Cardiac atrium fibroblast (primary cell): Measurements from ENCODE around the gene ZNF415. TPM values are rescaled to one million over a fixed set of nuclear protein-coding genes. Genes with fewer than 3 reads are reported as not detected.

ENCODE experiments used
- total RNA-seq: library from RNA; depleted of rRNA; stranded (reverse); fragments of >200 nt; gene quantifications from 2 replicates; pipeline ENCODE4 v1.2.3, GENCODE V29; 2015

ZNF415 gene
- 1.5 and 4.3 TPM in 2 replicates for total RNA-seq

DNA sequence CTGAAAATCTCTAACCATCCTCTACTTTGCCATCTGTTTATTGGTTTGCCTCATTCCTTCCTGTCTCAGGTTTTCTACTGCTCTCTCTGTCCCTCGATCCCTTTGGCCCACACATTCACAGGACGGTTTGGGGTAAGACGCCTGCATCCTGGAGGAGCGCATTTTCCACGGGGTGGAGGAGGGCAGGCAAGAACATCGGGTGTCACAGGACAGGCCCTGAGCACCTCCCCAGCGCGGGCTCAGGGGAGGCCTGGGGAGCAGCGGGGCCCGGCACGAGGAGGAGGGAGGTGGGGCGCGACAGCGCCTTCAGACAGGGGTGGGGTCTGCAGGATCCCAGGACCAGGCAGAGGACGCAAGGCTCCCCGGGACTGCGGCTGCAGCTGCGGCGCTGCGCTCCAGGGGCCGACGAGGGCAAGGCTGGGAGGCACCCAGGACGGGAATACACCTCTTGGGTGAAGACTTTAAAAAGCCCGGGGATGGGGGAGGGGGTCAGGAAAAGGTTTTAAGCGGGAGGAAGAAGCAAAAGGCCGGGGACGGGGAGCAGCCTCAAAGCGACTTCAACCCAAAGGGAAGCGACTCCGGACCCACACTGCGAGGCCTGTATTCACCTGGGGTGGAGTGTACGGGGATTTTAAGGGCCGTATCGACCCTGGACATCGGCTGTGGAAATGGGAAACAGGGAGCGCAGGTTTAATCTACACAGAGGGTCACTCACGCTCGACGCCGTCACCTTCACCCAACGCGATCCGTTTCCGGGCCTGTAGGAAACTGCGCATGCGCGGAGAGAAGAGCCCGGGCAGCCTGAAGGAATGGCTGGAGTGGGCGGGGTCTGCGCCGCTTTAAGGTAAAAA, at the start of gene ZNF415:
ZNF415 (minus strand) TSS at position 770 of the 851 bp plus-strand sequence. CDS start 10,234 bp downstream, outside the sequence.

GRCh38 chr19:53103234-53104203, 29.2 kb downstream of the ZNF415 start, which contains the start of gene ZNF160:
TSS of gene ZNF160 (minus strand) at chr19:53103422. CDS start at chr19:53086276, 17,146 bp downstream.

Other genes with a start within 250 kb of the ZNF415 start
- 4.0 and 8.9 TPM in 2 replicates for gene ZNF320, start 235.3 kb downstream of the ZNF415 start, total RNA-seq
- gene ZNF888, start 209.5 kb downstream of the ZNF415 start, total RNA-seq = 1.6 and 1.9 TPM in 2 replicates
- 3.8 and 23.7 TPM in 2 replicates for gene ZNF816, start 170.0 kb downstream of the ZNF415 start, total RNA-seq
- gene ERVV-1, start 119.0 kb downstream of the ZNF415 start, total RNA-seq = not detected in 2 replicates
- gene ERVV-2, start 88.2 kb downstream of the ZNF415 start, total RNA-seq = not detected in 2 replicates
- gene ZNF160, start 29.5 kb downstream of the ZNF415 start, total RNA-seq = 21.5 and 26.9 TPM in 2 replicates
- gene ZNF347, start 26.1 kb upstream of the ZNF415 start, total RNA-seq = 2.9 TPM in 2 replicates
- gene ZNF665, start 60.4 kb upstream of the ZNF415 start, total RNA-seq = 3.1 and 3.9 TPM in 2 replicates
- gene ZNF677, start 122.0 kb upstream of the ZNF415 start, total RNA-seq = 14.6 and 19.1 TPM in 2 replicates
- not detected in 2 replicates for gene VN1R2, start 125.4 kb upstream of the ZNF415 start, total RNA-seq
- not detected in 2 replicates for gene VN1R4, start 134.8 kb upstream of the ZNF415 start, total RNA-seq
- gene ZNF845, start 200.8 kb upstream of the ZNF415 start, total RNA-seq = 3.8 and 4.9 TPM in 2 replicates
- gene ZNF525, start 232.8 kb upstream of the ZNF415 start, total RNA-seq = 1.4 and 3.2 TPM in 2 replicates